Activated naive CD4-positive, alpha-beta T cell treated with anti-CD3 and anti-CD28 coated beads, Interleukin-2, amount 50 U/mL, for 72 hours (primary cell): ENCODE results near the gene DOK1. TPM values are rescaled to one million over a fixed set of nuclear protein-coding genes. Genes with fewer than 3 reads are reported as not detected.

Experiments used
- ATAC-seq, 2 donors: fragments of 150-1000 bp; cut with Tn5 transposase; 2 replicates each; pipeline ENCODE4 v1.10.0; 2021; ENCODE audit warnings: mild to moderate bottlenecking in 2 of 2, moderate library complexity in 2 of 2
- DNase-seq, 2 donors: peaks; one replicate each; pipeline ENCODE4 v3.0.0; 2021 to 2022; ENCODE audit warnings: low spot score in 2 of 2
- H3K27ac Mint-ChIP-seq, 2 donors: one replicate each; pipeline ENCODE4 v1.8.0; 2022; ENCODE audit warnings: mild to moderate bottlenecking in 2 of 2, mixed read lengths in 2 of 2
- H3K36me3 Mint-ChIP-seq, 2 donors: one replicate each; pipeline ENCODE4 v1.8.0; 2022; ENCODE audit warnings: mixed read lengths in 2 of 2
- H3K9me3 Mint-ChIP-seq, 2 donors: one replicate each; pipeline ENCODE4 v1.8.0; 2022; ENCODE audit warnings: mixed read lengths in 2 of 2
- total RNA-seq, 2 donors: library from RNA; stranded (reverse); gene quantifications; one replicate each; pipeline ENCODE4 v1.2.3, GENCODE V29; 2022

Gene DOK1
- total RNA-seq, 2 donors from 2014 or later, result 23.6 to 25.6 TPM

DNA sequence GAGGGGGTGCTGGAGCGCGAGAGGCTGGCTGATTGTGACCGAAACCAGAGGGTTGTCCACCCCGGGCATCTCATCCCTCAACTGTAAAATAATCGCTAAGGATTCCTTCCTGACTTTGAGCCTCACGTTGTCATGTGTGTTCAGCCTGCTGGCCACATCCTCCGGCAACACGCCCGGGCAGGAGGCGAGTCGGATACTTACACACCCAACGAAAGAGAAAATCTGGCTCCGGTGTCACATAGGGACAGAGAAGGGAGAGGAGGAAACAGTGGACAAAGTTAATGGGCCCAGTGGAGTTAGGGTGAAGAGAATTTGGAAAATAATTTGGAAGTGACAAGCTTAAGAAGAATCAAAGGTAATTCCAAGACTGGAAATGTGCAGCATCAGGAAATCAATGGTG is 37.9 kb upstream of the DOK1 start:
- DNase-seq (no peak), ATAC-seq (no peak)
- Mint-ChIP-seq H3K9me3 (peaks cover 0 to 4% of the 10 kb centered on the region in 2 donors), H3K36me3 (peaks cover 10 to 20% of the 10 kb centered on the region in 2 donors), H3K27ac (no peak overlapping the region)

DNA sequence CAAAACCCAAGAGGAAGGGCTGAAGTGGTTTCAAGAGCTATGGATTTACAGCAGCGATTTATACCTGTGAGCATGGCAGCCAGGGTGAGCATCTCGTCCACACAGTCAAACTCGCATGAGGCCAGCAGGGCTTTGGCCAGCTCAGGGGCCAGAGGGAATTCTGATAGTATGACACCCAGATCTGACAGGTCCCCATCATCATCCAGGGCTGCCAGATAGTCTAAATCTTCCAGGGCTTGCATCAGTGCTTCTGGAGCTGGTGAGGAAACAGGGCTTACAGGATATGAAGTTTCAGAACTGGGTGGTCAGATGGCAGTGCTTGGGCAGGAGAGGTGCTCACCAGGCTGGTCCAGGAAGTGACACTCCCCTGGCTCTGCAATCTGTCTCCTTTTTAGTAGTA is 32.0 kb upstream of the DOK1 start:
- peaks cover 17 to 18% of the 10 kb centered on the region in 2 donors for H3K36me3 Mint-ChIP-seq
- no peak for DNase-seq
- H3K27ac Mint-ChIP-seq, result no peak overlapping the region
- ATAC-seq, result no peak
- H3K9me3 Mint-ChIP-seq, result no peaks in the 10 kb centered on the region

DNA sequence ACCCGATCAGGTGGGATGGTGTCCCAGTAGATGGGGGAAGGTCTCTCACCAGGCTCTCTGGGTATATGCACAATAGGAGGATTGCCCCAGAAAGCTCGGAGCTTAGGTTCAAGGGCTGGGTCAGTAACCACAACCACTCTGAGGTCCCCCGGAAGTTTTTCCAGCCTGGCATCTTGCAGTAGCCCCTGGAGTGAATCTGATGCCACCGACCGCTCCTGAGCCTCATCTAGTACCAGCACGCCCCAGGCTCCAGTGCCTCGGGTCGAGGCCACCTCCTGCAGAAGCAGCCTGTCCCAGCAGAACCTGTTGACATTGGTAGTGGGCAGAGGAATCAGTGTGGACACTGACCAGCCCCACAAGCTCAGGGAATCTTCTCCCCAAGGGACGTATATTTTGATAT is 30.5 kb upstream of the DOK1 start:
- DNase-seq, result no peak
- H3K27ac Mint-ChIP-seq, result no peak overlapping the region
- no peak for ATAC-seq
- H3K9me3 Mint-ChIP-seq, result no peaks in the 10 kb centered on the region
- peaks cover 28 to 33% of the 10 kb centered on the region in 2 donors for H3K36me3 Mint-ChIP-seq

DNA sequence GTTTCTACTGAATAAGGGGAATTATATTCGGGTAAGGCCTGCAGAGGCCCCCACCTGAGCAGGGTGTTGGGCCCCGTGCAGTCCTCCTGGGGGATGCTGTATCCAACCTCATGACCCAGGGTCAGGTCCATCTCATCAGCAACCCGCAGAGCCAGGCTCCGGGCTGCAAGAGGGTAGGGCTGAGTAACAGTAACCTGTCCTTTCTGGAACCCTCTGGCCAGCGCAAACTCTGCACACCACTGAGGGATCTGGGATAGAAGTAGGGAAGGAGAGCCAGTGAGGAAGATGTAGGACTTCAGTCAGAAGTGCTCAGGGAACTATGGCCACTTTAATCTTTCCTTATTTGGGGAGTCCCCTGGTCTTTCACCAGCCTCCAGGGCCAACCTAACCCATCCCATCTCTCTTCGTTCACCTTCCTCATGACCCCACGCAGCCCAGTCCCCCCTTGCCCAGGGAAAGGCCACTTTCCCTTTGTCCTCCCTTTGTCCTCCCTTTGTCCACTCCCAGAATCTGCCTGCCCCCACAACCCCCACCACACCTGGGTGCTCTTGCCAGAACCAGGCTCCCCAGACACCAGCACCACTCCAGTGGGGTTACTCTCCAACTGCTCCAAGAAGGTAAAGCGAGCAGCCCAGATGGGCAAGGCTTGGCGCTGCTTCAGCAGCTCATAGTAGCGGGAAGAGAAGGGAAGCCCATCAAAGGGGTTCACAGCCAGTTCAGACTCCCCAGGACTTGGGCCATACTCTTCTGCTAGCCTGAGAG is 29.4 kb upstream of the DOK1 start:
- no peak for ATAC-seq
- H3K27ac Mint-ChIP-seq, result no peak overlapping the region
- H3K36me3 Mint-ChIP-seq, result peaks cover 32 to 36% of the 10 kb centered on the region in 2 donors
- no peaks in the 10 kb centered on the region for H3K9me3 Mint-ChIP-seq
- no peak for DNase-seq

DNA sequence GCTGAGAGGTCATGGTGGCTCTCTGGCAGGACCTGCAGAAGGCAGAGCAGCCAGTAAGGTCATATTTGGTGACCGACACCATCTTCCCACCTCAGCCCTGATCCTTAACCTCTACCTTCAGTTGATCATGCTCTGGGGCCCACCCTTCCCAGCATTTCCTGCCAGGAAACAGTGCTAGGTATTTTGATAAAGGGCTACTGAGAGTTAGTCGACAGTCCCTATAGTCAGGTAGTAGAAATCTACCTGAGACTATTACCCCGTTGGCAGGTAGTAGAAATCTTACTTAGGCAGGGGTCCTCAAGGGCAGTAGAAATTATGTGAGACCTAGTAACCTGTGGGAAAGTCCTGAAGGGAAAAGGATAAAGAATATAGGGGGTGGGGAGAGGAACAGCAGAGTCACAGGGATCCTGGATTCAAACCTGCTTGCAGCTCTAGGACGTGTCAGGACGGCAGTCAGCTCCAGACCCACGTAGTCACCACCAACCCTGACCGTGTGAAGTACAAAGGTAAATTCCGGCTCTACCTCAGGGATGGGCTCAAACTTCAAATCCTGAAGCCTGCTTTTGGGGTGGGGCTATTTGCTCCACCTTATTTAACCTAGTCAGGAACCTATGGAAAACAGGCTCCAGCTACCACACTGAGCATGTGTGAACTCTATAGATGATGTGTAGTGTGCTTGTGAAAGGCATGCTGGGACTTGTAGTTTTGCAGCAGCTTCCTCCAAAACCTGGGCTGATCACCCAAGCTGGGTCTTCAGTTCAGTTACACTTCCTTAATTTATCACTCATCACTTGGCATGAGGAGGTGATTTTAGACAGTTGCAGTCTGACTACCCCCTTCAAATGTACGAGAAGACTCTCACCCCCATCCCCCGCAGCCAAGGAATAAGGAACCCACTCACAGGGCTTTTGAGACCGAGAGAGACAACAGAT is 28.5 kb upstream of the DOK1 start, which contains the start of gene DQX1:
DQX1 (minus strand) TSS at position 515 of the 932 bp plus-strand sequence; CDS start at position 13, 502 bp downstream.
- peaks cover 38 to 43% of the 10 kb centered on the region in 2 donors for H3K36me3 Mint-ChIP-seq
- no peak for DNase-seq

DNA sequence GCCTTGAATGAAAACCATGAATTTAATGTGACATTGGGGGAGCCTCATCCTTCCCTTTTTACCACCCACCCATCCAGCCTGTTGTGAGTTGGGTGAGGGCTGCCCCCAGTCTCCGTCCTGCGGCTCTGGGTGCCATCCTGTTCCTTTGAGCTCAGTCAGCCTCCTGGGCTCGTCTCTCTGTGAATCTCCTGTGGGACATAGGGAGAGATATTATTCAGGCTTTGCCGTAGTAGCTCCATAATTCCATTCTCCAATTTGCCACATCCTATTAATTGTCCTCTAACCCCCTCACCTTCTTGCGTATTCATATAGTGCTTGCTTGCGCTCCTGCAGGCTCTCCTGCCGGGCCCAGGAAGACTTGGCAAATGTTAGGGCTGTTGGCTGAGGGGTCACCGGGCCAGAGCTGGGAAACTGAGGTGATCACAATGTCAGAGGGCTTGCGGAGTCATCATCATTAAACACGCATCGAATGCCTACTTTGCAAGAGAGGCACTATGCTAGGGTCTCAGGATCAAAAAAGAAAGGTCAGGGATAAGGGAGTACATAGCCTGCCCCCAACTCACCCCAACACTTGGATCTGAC is 27.8 kb upstream of the DOK1 start:
- Mint-ChIP-seq H3K27ac (peak overlapping the region; percentile 32 to 46), H3K36me3 (peaks cover 38 to 44% of the 10 kb centered on the region in 2 donors), H3K9me3 (no peaks in the 10 kb centered on the region)
- ATAC-seq (no peak), DNase-seq (no peak)

More for the DNA sequence above, 28.5 kb upstream of the DOK1 start, which contains the start of gene DQX1:
- no peak for ATAC-seq
- H3K27ac Mint-ChIP-seq, result peak within 1 kb of the TSS; percentile 32 to 46
- no peaks in the 10 kb centered on the region for H3K9me3 Mint-ChIP-seq

DNA sequence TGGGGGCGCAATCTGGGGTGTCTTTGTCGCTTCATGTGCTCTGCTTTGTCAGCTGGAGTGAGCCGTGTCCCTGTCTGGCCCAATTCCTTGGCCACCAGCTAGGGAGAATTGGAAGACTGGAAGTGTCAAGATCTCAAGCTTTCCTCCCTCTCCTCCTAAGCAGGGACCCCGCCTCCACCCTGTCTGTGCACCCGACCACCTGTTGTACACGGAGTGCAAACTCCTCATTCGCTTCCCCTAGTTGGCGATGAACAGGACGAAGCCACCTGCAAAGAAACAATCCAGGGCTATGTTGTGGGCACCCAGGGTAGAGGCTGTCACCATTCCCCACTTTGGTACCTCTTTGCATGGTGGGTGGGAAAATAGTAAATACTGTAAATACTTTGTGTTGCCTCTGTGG is 26.8 kb upstream of the DOK1 start:
- Mint-ChIP-seq H3K27ac (peak overlapping the region in 1 of 2 donors; percentile 98), H3K36me3 (peaks cover 44 to 48% of the 10 kb centered on the region in 2 donors), H3K9me3 (no peaks in the 10 kb centered on the region)
- ATAC-seq, result no peak
- DNase-seq, result no peak

DNA sequence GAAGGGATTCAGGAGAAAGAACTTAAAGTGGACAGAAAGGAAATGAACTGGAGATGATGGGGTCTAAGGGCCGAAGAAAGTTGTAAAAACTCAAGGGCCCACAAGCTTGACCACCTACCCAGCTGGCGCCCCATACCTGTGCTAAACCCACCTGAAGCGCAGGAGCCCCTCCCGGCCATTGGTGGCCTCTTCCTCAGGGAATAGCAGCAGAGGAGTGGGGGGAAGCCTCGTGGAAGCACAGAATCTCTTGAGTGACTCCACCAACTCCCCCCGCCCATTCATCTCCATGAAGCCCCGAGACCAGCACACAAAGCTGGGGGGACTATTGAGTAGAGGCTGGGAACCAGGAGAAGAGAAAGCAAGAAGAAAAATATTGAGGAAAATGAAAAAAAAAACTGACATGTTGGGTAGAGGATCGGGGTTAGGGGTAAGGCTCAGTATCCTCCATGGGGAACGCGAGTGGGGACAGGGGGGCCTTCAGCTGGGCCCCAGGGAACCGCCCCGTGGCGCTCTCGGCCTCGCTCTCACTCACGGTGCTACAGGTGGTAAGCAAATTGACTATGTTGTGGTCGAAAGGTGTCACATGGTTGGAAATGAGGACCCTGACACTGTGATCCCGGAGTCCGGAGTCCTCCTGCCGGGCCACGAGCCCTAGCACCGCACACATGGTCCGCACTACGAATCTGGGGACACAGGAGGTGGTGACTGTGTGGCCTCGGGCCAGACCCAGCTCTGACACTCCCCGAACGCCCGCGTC is 25.7 kb upstream of the DOK1 start:
- Mint-ChIP-seq H3K9me3 (no peaks in the 10 kb centered on the region), H3K27ac (peak overlapping the region; percentile 98), H3K36me3 (peaks cover 44 to 48% of the 10 kb centered on the region in 2 donors)
- ATAC-seq (peak; percentile 8 to 24), DNase-seq (peak in 1 of 2 donors; percentile 63)

DNA sequence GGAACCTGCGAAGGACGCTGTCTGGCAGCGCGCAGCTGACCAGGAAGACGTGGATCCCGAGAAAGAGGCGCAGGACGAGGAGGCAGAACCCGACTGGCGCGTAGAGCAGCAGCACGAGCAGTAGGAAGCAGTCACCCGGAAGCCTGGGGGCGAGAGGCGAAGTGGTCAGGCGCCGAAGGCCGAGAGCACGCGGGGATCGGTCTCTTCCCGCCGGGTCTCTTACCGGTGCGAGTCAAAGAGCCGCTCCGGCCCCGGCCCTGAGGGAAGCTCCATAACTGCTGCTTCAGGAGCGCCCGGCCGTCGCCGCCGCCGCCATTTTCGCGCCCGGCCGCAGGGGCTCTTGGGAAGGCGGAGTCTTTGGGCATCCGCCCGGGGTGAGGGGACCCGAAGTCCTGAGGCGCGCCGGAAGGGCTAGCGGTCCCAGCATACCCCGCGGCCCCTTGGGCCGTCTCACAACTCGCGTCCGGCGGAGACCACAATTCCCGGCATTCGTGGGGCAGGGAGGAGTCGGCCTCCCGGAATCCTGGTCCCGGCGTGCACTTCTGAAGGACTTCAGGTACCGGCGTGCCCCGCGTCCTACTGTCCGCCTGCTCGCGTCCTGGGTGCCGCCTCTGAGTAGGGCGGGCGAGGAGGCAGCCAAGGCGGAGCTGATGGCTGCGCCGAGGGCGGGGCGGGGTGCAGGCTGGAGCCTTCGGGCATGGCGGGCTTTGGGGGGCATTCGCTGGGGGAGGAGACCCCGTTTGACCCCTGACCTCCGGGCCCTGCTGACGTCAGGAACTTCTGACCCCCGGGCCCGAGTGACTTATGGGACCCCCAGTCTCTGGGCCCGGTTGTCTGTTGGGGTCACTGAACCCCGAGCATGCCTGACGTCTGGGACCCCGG is 24.9 kb upstream of the DOK1 start, which contains the start of the genes AUP1 and HTRA2:
AUP1 (minus strand) TSS at position 350 of the 882 bp plus-strand sequence; CDS start at position 273, 77 bp downstream.
HTRA2 (plus strand) TSS at position 577 of the 882 bp plus-strand sequence; CDS start at position 651, 74 bp downstream.
- ATAC-seq (peak; percentile 47 to 90), DNase-seq (peak; percentile 82 to 87)
- H3K27ac Mint-ChIP-seq, result peak within 1 kb of the TSS; percentile 98
- H3K9me3 Mint-ChIP-seq, result no peaks in the 10 kb centered on the region
- H3K36me3 Mint-ChIP-seq, result peaks cover 44 to 48% of the 10 kb centered on the region in 2 donors

DNA sequence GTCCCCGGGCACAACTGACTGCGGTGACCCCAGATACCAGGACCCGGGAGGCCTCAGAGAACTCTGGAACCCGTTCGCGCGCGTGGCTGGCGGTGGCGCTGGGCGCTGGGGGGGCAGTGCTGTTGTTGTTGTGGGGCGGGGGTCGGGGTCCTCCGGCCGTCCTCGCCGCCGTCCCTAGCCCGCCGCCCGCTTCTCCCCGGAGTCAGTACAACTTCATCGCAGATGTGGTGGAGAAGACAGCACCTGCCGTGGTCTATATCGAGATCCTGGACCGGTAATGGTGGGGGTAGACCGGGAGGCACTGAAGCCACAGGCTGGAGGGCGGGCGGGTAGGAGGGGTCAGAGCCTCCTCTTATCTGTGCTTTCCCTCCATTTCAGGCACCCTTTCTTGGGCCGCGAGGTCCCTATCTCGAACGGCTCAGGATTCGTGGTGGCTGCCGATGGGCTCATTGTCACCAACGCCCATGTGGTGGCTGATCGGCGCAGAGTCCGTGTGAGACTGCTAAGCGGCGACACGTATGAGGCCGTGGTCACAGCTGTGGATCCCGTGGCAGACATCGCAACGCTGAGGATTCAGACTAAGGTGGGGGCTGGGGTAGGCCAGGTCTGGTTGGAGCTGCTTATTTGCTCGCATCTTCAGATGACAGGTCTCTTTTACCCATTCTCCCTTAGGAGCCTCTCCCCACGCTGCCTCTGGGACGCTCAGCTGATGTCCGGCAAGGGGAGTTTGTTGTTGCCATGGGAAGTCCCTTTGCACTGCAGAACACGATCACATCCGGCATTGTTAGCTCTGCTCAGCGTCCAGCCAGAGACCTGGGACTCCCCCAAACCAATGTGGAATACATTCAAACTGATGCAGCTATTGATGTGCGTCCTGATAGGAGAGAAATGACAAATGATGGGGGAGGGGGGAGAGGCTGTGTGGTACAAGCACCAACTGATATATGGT is 24.0 kb upstream of the DOK1 start:
- no peaks in the 10 kb centered on the region for H3K9me3 Mint-ChIP-seq
- ATAC-seq, result peak; percentile 23 to 77
- DNase-seq, result peak; percentile 40 to 87
- H3K36me3 Mint-ChIP-seq, result peaks cover 44 to 48% of the 10 kb centered on the region in 2 donors
- peak overlapping the region; percentile 6 to 98 for H3K27ac Mint-ChIP-seq

DNA sequence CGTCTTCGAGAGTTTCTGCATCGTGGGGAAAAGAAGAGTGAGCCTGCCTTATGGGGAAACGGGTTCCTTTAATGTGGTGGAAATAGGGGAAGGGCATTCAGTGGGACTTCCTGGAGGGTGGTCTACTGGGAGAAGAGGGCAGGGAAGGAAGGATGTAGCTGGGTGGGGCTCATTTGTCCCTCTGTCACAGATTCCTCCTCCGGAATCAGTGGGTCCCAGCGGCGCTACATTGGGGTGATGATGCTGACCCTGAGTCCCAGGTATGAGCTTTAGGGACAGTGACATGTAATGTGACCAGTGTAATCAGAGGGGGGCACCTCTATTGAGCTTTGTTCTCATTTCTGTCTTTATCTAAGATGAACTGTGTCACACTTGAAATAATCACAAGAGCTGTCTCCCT is 22.9 kb upstream of the DOK1 start:
- no peak for DNase-seq
- Mint-ChIP-seq H3K36me3 (peaks cover 35 to 42% of the 10 kb centered on the region in 2 donors), H3K27ac (peak overlapping the region; percentile 34 to 98), H3K9me3 (no peaks in the 10 kb centered on the region)
- ATAC-seq, result no peak

DNA sequence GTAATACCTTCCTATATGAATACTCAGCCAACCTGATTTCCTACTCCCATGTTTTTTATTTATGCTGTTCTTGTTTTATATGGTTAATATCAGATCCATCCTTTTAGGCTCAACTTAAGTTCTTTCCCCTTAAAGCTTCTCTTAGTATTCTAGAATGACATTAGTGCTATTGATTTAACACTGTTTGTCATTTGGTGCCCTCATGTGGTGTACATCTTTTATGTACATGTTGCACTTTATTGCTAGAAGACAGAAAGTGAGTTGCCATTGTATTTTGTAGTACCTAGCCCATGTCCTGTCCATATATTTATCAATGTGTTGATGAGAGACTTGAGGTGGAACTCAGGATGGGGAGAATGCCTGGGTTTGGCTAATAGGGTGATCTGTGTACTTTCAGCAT is 22.3 kb upstream of the DOK1 start:
- no peaks in the 10 kb centered on the region for H3K9me3 Mint-ChIP-seq
- no peak for DNase-seq
- H3K36me3 Mint-ChIP-seq, result peaks cover 30 to 39% of the 10 kb centered on the region in 2 donors
- no peak for ATAC-seq
- H3K27ac Mint-ChIP-seq, result peak overlapping the region in 1 of 2 donors; percentile 98

DNA sequence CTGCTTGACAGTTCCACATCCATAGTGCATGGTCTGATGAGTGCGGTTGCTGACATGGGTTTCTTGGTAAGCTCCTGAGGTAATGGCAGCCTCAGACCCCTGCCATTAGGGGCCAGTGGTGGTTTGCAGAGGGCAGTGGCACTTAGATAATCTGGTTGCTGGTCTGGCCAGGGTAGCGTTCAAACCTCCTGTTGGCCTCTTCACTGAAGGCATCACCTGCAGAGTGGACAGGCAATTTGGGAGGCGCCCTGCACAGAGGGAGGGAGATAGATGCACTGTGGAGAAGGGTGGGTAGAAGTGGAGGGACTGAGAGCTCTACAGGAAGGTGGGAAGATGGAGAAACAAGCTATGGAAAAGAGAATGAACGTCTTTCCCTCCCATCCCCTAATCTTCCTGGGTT is 21.1 kb upstream of the DOK1 start:
- peak overlapping the region in 1 of 2 donors; percentile 11 for H3K27ac Mint-ChIP-seq
- DNase-seq, result no peak
- peaks cover 17 to 30% of the 10 kb centered on the region in 2 donors for H3K36me3 Mint-ChIP-seq
- no peak for ATAC-seq
- H3K9me3 Mint-ChIP-seq, result no peaks in the 10 kb centered on the region

DNA sequence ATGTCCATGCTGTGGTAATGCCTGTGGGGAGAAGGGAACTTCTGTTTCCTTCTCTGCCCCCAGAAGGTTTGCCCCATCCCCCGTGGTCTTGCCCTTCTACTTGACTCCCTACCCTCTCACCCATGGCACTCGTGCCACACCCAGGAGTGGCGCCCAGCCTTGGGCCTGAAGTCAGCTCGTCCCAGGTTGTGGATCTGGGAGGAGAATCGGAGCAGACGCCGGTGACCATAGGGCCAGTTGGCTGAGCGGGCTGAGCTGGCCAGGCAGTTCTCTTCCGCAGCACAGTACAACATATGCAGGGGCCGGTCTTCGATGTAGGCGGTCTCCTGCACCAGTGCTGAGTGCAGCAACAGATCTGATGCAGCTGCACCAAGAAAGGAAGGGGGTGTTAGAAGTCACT is 20.1 kb upstream of the DOK1 start:
- DNase-seq (no peak), ATAC-seq (no peak)
- H3K9me3 Mint-ChIP-seq, result no peaks in the 10 kb centered on the region
- H3K36me3 Mint-ChIP-seq, result peaks cover 8 to 20% of the 10 kb centered on the region in 2 donors
- H3K27ac Mint-ChIP-seq, result peak overlapping the region in 1 of 2 donors; percentile 30
